Astrocyte (in vitro differentiated cells and primary cell): ENCODE data around the gene VLDLR.

Experiments
- CTCF ChIP-seq: IDR thresholded peaks from 2 replicates; pipeline ENCODE4 v1.5.1; 2011; ENCODE audit warnings: low read depth, mild to moderate bottlenecking, inconsistent platforms, low read length, moderate library complexity; ENCODE audit not compliant: insufficient read depth
- EZH2 ChIP-seq: IDR thresholded peaks from 2 replicates; pipeline ENCODE4 v1.6.1; 2012; ENCODE audit warnings: mild to moderate bottlenecking, low read length, inconsistent platforms; ENCODE audit not compliant: insufficient read depth

GRCh38 chr9:2673161-2673560 lies 51.6 kb downstream of the VLDLR start:
- TF ChIP-seq CTCF (no peak), EZH2 (no peak)
